Measurements from ENCODE around the gene CRYGS. TPM values are rescaled to one million over a fixed set of nuclear protein-coding genes. Genes with fewer than 3 reads are reported as not detected.
A peak's percentile ranks its signal among the peaks of the same experiment; 100 is the strongest.

Gene CRYGS
- total RNA-seq, 6 experiments from 2014 or later = 0.86 to 2.6 (median 1.5) TPM

DNA sequence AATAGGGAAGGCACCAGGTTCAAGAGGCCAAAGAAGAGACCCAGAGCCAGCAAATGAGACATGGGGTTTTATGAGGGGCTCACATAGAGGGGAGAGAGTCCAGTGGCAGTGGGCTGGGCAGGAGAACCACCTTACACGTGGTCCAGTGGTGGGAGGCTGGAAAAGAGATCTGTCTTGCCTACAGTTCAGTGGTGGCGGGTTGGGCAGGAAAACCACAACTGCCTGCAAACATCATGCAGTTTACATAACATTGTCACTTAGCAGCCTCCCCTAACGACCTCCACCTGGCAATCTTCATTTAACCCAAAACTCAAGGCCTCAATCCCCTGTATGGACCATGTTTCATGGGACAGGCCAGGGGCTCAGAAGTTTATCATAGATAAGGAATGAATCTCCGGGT is 29.1 kb downstream of the CRYGS start:
- no peak overlapping the region for H3K27ac ChIP-seq
- no peaks in the 10 kb centered on the region for H3K4me1 ChIP-seq
- DNase-seq (no peak), ATAC-seq (no peak)
- no peaks in the 10 kb centered on the region for H3K9me3 ChIP-seq
- H3K27me3 ChIP-seq = no peaks in the 10 kb centered on the region
- 35% methylated on average over 3 of the region's 4 CpGs for WGBS (ENCODE audit: insufficient coverage, low coverage, low lambda C conversion rate, missing lambda C conversion rate)
- TF ChIP-seq, protein P1, sequence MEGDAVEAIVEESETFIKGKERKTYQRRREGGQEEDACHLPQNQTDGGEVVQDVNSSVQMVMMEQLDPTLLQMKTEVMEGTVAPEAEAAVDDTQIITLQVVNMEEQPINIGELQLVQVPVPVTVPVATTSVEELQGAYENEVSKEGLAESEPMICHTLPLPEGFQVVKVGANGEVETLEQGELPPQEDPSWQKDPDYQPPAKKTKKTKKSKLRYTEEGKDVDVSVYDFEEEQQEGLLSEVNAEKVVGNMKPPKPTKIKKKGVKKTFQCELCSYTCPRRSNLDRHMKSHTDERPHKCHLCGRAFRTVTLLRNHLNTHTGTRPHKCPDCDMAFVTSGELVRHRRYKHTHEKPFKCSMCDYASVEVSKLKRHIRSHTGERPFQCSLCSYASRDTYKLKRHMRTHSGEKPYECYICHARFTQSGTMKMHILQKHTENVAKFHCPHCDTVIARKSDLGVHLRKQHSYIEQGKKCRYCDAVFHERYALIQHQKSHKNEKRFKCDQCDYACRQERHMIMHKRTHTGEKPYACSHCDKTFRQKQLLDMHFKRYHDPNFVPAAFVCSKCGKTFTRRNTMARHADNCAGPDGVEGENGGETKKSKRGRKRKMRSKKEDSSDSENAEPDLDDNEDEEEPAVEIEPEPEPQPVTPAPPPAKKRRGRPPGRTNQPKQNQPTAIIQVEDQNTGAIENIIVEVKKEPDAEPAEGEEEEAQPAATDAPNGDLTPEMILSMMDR (IDR thresholded peaks at IDR 0.05) = no peak
- no peak for TF ChIP-seq POLR2A (IDR thresholded peaks at IDR 0.05)
- no peak overlapping the region for H3K4me3 ChIP-seq
- H3K36me3 ChIP-seq = no peaks in the 10 kb centered on the region
- intact Hi-C loops (cut with DNase I) = no loop called here

GRCh38 chr3:186514296-186515002 is 29.7 kb downstream of the CRYGS start:
- no peaks in the 10 kb centered on the region for H3K9me3 ChIP-seq
- no peak overlapping the region for H3K4me3 ChIP-seq
- 64% methylated on average over 3 of the region's 3 CpGs for WGBS (ENCODE audit: insufficient coverage, low coverage, low lambda C conversion rate, missing lambda C conversion rate)
- DNase-seq (no peak), ATAC-seq (peak in 2 of 4 donors; percentile 19 to 30)
- no peaks in the 10 kb centered on the region for H3K27me3 ChIP-seq
- no peaks in the 10 kb centered on the region for H3K4me1 ChIP-seq
- no peaks in the 10 kb centered on the region for H3K36me3 ChIP-seq
- intact Hi-C loops (cut with DNase I) = no loop called here
- no peak overlapping the region for H3K27ac ChIP-seq
- TF ChIP-seq, protein P1 (IDR thresholded peaks at IDR 0.05) = peak; percentile 17 to 27 (median 20)
- no peak for TF ChIP-seq POLR2A (IDR thresholded peaks at IDR 0.05)

DNA sequence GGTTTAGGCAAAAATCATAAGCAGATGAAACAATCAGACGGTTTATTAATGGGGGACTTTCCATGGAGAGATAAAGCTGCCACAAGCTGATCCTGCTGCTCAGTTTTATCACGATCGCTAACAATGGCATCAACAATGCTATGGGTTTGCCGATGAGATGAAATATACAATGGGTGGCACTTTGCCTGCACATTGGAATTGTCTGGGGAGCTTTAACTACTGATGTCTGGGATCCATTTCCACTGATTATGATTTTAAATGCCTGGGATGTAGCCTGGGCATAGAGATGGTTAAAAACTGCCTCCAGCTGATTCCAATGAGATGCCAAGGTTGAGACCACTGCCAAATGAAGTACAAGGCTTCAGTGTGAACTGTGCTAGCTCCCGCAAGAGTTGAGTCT is 30.8 kb downstream of the CRYGS start:
- no peaks in the 10 kb centered on the region for H3K36me3 ChIP-seq
- no peaks in the 10 kb centered on the region for H3K27me3 ChIP-seq
- TF ChIP-seq, protein P1 (IDR thresholded peaks at IDR 0.05) = no peak
- no peak for TF ChIP-seq POLR2A (IDR thresholded peaks at IDR 0.05)
- H3K4me3 ChIP-seq = no peak overlapping the region
- DNase-seq (no peak), ATAC-seq (no peak)
- H3K4me1 ChIP-seq = no peaks in the 10 kb centered on the region
- intact Hi-C loops (cut with DNase I) = no loop called here
- 49% methylated on average over 4 of the region's 5 CpGs for WGBS (ENCODE audit: insufficient coverage, low coverage, low lambda C conversion rate, missing lambda C conversion rate)
- H3K27ac ChIP-seq = no peak overlapping the region
- H3K9me3 ChIP-seq = no peaks in the 10 kb centered on the region

DNA sequence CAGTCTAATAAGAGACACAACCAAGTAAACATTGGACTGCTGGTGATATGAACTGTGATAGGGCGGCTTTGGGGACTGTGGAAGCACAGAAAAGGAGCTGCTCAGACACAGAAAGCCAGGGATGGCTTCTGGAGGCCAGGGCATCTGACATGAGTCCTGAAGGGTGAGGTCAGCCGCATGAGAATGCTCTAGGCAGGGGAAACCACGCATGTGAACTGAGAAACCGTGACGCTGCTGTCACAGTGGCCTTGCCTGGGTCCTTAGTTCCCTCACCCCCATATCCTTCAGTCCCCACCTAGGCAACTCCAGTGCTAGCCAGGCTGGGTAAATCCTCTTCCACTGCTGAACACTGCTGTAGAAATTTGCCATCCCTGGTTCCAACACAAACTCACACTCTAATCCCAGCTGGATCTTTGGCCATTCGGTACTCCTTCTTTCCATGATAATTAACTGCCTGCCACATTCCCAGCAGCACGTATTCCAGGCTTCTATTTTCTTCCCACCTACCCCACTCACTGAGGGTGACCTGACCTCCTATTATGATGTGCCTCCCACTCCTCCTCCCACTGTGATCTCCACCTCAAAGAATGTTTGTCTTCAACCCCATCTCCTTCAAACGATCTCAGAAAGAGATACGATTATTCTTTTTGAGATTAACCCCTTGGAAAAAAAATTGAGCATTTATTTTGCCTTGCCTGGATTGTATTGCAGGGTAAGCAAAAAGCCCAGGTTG is 31.4 kb downstream of the CRYGS start:
- intact Hi-C loops (cut with DNase I) = no loop called here
- Histone ChIP-seq H3K9me3 (no peaks in the 10 kb centered on the region), H3K27me3 (no peaks in the 10 kb centered on the region), H3K36me3 (no peaks in the 10 kb centered on the region), H3K4me3 (no peak overlapping the region), H3K27ac (no peak overlapping the region), H3K4me1 (no peaks in the 10 kb centered on the region)
- no peak for ATAC-seq
- DNase-seq = no peak
- no peak for TF ChIP-seq POLR2A (IDR thresholded peaks at IDR 0.05)
- TF ChIP-seq, protein P1 (IDR thresholded peaks at IDR 0.05) = no peak
- 42% methylated on average over 8 of the region's 9 CpGs for WGBS (ENCODE audit: insufficient coverage, low coverage, low lambda C conversion rate, missing lambda C conversion rate)
